Progenitor cell of endocrine pancreas (in vitro differentiated cells): ENCODE results near the gene DNAJB11. TPM values are rescaled to one million over a fixed set of nuclear protein-coding genes. Genes with fewer than 3 reads are reported as not detected.

Experiments
- DNase-seq: peaks from one replicate; pipeline ENCODE4 v3.0.0; 2021; ENCODE audit warnings: low spot score; ENCODE audit not compliant: unreplicated experiment
- H3K27ac Mint-ChIP-seq: 2 replicates; pipeline ENCODE4 v1.8.0; 2021; ENCODE audit warnings: mild to moderate bottlenecking, moderate library complexity, mixed read lengths
- H3K27me3 Mint-ChIP-seq: 2 replicates; pipeline ENCODE4 v1.8.0; 2021; ENCODE audit warnings: mixed read lengths
- H3K36me3 Mint-ChIP-seq: 2 replicates; pipeline ENCODE4 v1.8.0; 2022; ENCODE audit warnings: mixed read lengths; ENCODE audit not compliant: insufficient read depth
- H3K4me1 Mint-ChIP-seq: 2 replicates; pipeline ENCODE4 v1.8.0; 2021; ENCODE audit warnings: low read depth, mixed read lengths
- H3K4me3 Mint-ChIP-seq: 2 replicates; pipeline ENCODE4 v1.8.0; 2021; ENCODE audit warnings: low read depth, mild to moderate bottlenecking, moderate library complexity, mixed read lengths
- H3K9me3 Mint-ChIP-seq: 2 replicates; pipeline ENCODE4 v1.8.0; 2021; ENCODE audit warnings: low read depth, mixed read lengths
- total RNA-seq: library from RNA; stranded (reverse); gene quantifications from 2 replicates; pipeline ENCODE4 v1.2.1, GENCODE V29; 2021
- TF ChIP-seq, protein P1 (sequence below): fragments of 200-600 bp; sonication (generic); IDR thresholded peaks from one replicate; pipeline ENCODE4 v1.5.0; 2021; ENCODE audit warnings: antibody characterized with exemption, mild to moderate bottlenecking; ENCODE audit not compliant: unreplicated experiment

The DNAJB11 gene
- total RNA-seq, 1 donor from 2014 or later, result 53.4 TPM

DNA sequence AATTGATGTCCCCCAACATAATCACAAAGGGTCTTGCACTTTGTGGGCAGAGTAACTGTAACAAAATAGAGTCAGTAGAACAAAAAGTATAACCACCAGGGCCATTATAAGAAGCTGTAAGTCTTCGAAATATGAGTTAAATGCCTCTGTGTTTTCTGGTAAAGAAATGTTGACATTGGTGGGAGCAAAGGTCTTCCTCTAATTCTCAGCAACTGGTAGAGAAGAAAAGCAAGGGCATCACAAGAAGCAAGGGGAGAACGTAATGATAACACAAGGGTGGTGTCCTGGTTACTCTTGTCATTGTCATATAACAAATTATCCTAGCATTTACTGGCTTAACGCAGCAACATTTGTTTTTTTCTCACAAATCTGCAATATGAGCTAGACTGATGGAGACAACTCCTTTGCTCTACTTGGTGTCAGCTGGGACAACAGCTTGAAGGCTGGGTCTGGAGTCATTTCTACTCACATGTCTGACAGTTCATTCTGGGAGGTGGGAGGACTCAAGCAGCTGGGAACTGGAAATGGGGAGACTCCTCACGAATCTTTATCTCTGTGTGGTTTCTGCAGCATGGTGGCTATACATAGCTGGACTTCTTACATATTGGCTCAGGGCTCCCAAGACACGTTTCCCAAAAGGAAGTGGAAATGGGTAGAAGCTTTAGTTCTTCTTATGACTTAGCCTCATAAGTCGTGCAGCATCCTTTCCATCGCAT is 20.2 kb downstream of the DNAJB11 start:
- Mint-ChIP-seq H3K4me3 (no peak overlapping the region), H3K36me3 (no peaks in the 10 kb centered on the region), H3K9me3 (no peaks in the 10 kb centered on the region), H3K27me3 (no peaks in the 10 kb centered on the region), H3K27ac (no peak overlapping the region), H3K4me1 (peaks cover 9% of the 10 kb centered on the region)
- DNase-seq, result no peak
- TF ChIP-seq, protein P1, sequence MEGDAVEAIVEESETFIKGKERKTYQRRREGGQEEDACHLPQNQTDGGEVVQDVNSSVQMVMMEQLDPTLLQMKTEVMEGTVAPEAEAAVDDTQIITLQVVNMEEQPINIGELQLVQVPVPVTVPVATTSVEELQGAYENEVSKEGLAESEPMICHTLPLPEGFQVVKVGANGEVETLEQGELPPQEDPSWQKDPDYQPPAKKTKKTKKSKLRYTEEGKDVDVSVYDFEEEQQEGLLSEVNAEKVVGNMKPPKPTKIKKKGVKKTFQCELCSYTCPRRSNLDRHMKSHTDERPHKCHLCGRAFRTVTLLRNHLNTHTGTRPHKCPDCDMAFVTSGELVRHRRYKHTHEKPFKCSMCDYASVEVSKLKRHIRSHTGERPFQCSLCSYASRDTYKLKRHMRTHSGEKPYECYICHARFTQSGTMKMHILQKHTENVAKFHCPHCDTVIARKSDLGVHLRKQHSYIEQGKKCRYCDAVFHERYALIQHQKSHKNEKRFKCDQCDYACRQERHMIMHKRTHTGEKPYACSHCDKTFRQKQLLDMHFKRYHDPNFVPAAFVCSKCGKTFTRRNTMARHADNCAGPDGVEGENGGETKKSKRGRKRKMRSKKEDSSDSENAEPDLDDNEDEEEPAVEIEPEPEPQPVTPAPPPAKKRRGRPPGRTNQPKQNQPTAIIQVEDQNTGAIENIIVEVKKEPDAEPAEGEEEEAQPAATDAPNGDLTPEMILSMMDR, result no peak

DNA sequence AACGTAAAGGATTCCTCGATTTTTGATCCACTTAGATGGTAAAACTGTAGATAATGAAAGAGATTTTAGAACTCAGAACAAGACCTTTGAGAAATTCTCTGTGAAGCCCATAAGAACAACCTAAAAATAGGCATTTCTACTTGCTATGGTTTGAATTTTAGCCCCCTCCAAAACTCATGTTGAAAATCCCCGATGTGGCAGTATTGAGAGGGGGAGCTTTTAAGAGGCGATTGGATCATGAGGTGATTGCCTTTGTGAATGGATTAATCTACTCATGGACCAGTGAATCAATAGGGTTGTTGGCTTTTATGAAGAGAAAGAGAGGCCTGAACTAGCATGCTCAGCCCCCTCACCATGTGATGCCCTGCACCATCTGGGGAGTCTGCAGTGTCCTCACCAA is 22.2 kb downstream of the DNAJB11 start:
- H3K27ac Mint-ChIP-seq, result no peak overlapping the region
- peaks cover 14% of the 10 kb centered on the region for H3K4me1 Mint-ChIP-seq
- no peaks in the 10 kb centered on the region for H3K27me3 Mint-ChIP-seq
- no peak overlapping the region for H3K4me3 Mint-ChIP-seq
- no peak for DNase-seq
- TF ChIP-seq, protein P1, result no peak
- no peaks in the 10 kb centered on the region for H3K9me3 Mint-ChIP-seq
- H3K36me3 Mint-ChIP-seq, result no peaks in the 10 kb centered on the region

DNA sequence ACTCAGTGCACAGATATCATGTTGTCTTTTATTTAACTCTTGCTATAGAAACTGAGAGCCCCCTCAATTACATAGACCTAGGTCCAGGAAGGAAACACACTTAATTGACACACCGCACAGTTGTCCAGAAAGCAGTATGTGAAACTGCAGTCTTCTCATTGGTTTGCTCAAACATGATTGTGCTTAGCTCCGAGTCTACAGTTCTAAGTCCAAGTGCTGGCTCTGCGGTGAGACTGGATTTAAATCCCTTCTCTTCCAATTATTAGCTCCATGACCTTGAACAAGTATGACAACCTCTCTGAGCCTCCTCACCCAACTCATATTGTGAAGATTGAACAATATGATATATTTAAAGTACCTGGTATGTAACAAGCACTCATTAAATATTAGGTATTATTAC is 23.3 kb downstream of the DNAJB11 start:
- Mint-ChIP-seq H3K36me3 (no peaks in the 10 kb centered on the region), H3K4me3 (no peak overlapping the region), H3K27ac (no peak overlapping the region), H3K4me1 (peaks cover 19% of the 10 kb centered on the region), H3K9me3 (no peaks in the 10 kb centered on the region), H3K27me3 (peaks cover 4% of the 10 kb centered on the region)
- TF ChIP-seq, protein P1, result no peak
- DNase-seq, result no peak

DNA sequence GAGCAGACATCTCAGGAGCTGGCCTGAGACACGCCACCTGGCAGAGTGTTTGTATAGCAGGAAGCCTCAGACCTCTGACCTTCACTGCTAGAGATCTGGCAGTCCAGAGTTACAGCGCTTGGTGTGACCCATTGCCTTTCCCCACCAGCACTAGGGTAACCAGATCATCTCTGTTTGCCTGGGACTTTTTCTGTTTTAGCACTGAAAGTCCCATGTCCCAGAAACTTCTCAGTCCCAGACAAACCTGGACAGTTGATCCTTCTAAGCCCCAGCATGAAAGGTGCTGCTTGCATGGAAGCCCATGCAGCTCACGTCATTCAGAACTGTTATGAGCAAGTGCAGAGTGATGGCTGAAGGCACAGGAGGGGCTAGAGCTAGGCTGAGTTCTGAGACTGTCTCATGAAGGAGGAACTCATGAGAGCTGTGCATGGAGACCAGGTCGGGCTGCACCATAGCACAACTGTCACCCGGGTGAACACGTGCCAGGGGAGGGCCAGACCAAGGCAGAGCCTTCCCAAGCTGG is 24.1 kb downstream of the DNAJB11 start:
- H3K4me1 Mint-ChIP-seq, result peaks cover 25% of the 10 kb centered on the region
- no peaks in the 10 kb centered on the region for H3K36me3 Mint-ChIP-seq
- TF ChIP-seq, protein P1, result no peak

DNA sequence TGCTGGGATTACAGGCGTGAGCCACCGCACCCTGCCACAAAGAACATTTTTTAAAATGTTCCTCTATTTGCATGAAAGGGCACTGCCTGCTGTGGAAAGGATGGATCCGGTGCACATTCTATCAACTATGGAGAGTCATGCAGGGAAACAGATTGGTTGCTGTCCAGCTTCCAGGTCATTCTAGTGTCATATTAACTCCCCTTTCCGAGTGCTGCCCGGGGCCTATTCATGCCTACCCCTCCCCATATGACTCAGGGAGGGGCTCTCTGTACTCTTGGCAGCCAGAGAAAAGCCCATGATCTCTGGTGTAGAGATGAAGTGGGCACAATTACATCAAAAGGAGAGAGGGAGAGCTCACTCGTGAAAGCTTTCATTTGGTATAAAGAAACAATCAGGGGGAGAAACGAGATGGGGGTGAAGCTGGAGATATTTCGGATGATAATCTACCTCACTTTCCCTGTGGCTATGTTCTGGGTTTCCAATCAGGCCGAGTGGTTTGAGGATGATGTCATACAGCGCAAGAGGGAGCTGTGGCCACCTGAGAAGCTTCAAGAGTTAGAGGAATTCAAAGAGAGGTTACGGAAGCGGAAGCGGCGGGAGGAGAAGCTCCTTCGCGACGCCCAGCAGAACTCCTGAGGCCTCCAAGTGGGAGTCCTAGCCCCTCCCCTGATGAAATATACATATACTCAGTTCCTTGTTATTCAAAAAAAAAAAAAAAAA is 26.2 kb downstream of the DNAJB11 start:
- Mint-ChIP-seq H3K27me3 (peaks cover 4% of the 10 kb centered on the region), H3K4me3 (no peak overlapping the region), H3K4me1 (peaks cover 25% of the 10 kb centered on the region), H3K27ac (no peak overlapping the region), H3K9me3 (no peaks in the 10 kb centered on the region), H3K36me3 (no peaks in the 10 kb centered on the region)
- DNase-seq, result no peak
- TF ChIP-seq, protein P1, result no peak

More for the DNA sequence above, 24.1 kb downstream of the DNAJB11 start:
- no peak overlapping the region for H3K4me3 Mint-ChIP-seq
- H3K27ac Mint-ChIP-seq, result no peak overlapping the region
- H3K9me3 Mint-ChIP-seq, result no peaks in the 10 kb centered on the region
- H3K27me3 Mint-ChIP-seq, result peaks cover 4% of the 10 kb centered on the region
- no peak for DNase-seq
